Naive thymus-derived CD4-positive, alpha-beta T cell (primary cell): ENCODE results near the gene TRIL. TPM values are rescaled to one million over a fixed set of nuclear protein-coding genes. Genes with fewer than 3 reads are reported as not detected.

Experiments used
- ATAC-seq: fragments of 150-1000 bp; cut with Tn5 transposase; 2 replicates; pipeline ENCODE4 v1.10.0; 2021; ENCODE audit warnings: mild to moderate bottlenecking, moderate library complexity
- CTCF ChIA-PET: fragments of 350-600 bp; sonication (Branson Sonifier 250); formaldehyde crosslinking; loops from one replicate; lab custom pipeline; 2021; ENCODE audit warnings: antibody characterized with exemption; lab: Charles Lee
- POLR2A ChIA-PET: fragments of 350-600 bp; sonication (Branson Sonifier 250); formaldehyde crosslinking; loops from one replicate; lab custom pipeline; 2021; ENCODE audit warnings: antibody characterized with exemption, inconsistent platforms; lab: Charles Lee
- DNase-seq, 9 donors: peaks; one replicate each; pipeline versions ENCODE4 v3.0.0 to v3.0.0-alpha.2; 2020 to 2022; ENCODE audit warnings: mixed read lengths in 1 of 9
- H3K27ac ChIP-seq: one replicate; pipeline ENCODE4 v1.7.0; 2013; ENCODE audit warnings: mild to moderate bottlenecking, low read depth, low read length, moderate library complexity
- H3K27me3 ChIP-seq, 2 donors: one replicate each; pipeline ENCODE4 v1.7.0; 2013; ENCODE audit warnings: low read length in 2 of 2, mild to moderate bottlenecking in 2 of 2, moderate library complexity in 2 of 2; ENCODE audit not compliant: control insufficient read depth in 2 of 2, insufficient read depth in 2 of 2
- H3K36me3 ChIP-seq, 3 experiments: 1 replicate in 2 of 3; 2 replicates in 1 of 3; pipeline ENCODE4 v1.7.0; 2013; ENCODE audit warnings: low read length in 3 of 3, mild to moderate bottlenecking in 3 of 3, moderate library complexity in 1 of 3; ENCODE audit not compliant: insufficient read depth in 3 of 3, control insufficient read depth in 2 of 3
- H3K4me1 ChIP-seq, 2 donors: one replicate each; pipeline ENCODE4 v1.7.0; 2013; ENCODE audit warnings: low read length in 2 of 2, mild to moderate bottlenecking in 2 of 2, moderate library complexity in 1 of 2; ENCODE audit not compliant: control insufficient read depth in 2 of 2, insufficient read depth in 2 of 2
- H3K4me3 ChIP-seq: 2 replicates; pipeline ENCODE4 v1.7.0; 2013; ENCODE audit warnings: mild to moderate bottlenecking, low read length
- H3K9me3 ChIP-seq, 3 experiments: 1 replicate in 2 of 3; 2 replicates in 1 of 3; pipeline ENCODE4 v1.7.0; 2013; ENCODE audit warnings: low read length in 3 of 3; ENCODE audit not compliant: control insufficient read depth in 2 of 3
- H3K27ac Mint-ChIP-seq, 9 donors: one replicate each; pipeline ENCODE4 v1.8.0; 2020 to 2022; ENCODE audit warnings: mixed read lengths in 9 of 9, mild to moderate bottlenecking in 8 of 9, moderate library complexity in 5 of 9, inconsistent platforms in 2 of 9
- H3K27me3 Mint-ChIP-seq, 5 donors: one replicate each; pipeline ENCODE4 v1.8.0; 2021 to 2022; ENCODE audit warnings: mixed read lengths in 5 of 5, mild to moderate bottlenecking in 1 of 5
- H3K36me3 Mint-ChIP-seq, 5 donors: one replicate each; pipeline ENCODE4 v1.8.0; 2020 to 2022; ENCODE audit warnings: mixed read lengths in 5 of 5, mild to moderate bottlenecking in 3 of 5, inconsistent platforms in 1 of 5
- H3K4me1 Mint-ChIP-seq, 7 donors: one replicate each; pipeline ENCODE4 v1.8.0; 2020 to 2022; ENCODE audit warnings: mixed read lengths in 7 of 7, mild to moderate bottlenecking in 3 of 7, inconsistent platforms in 1 of 7
- H3K4me3 Mint-ChIP-seq, 10 donors: one replicate each; pipeline ENCODE4 v1.8.0; 2020 to 2022; ENCODE audit warnings: mild to moderate bottlenecking in 10 of 10, mixed read lengths in 10 of 10, moderate library complexity in 6 of 10, inconsistent platforms in 2 of 10
- H3K9me3 Mint-ChIP-seq, 11 donors: one replicate each; pipeline ENCODE4 v1.8.0; 2020 to 2022; ENCODE audit warnings: mixed read lengths in 11 of 11, mild to moderate bottlenecking in 4 of 11, inconsistent platforms in 1 of 11, moderate library complexity in 1 of 11
- intact Hi-C, 2 donors: fragments of 100-400 bp; cut with micrococcal nuclease; formaldehyde crosslinking; loops; one replicate each; pipeline ENCODE4 v1.15.1; 2023
- polyA plus RNA-seq, 2 donors: library from polyadenylated mRNA; unstranded; fragments of 300-500 nt; fragmentation: Illumina TruSeq; gene quantifications; one replicate each; pipeline ENCODE4 v1.2.3, GENCODE V29; 2021
- total RNA-seq, 6 experiments: library from RNA in 5 of 6; stranded (reverse) in 5 of 6; gene quantifications; 1 replicate in 5 of 6; 2 replicates in 1 of 6; pipeline ENCODE4 v1.2.3 and lab custom pipeline; 2021 to 2026

Gene TRIL
- total and polyA plus RNA-seq, 7 experiments from 2014 or later, result 0.07 TPM; not detected in 6

DNA sequence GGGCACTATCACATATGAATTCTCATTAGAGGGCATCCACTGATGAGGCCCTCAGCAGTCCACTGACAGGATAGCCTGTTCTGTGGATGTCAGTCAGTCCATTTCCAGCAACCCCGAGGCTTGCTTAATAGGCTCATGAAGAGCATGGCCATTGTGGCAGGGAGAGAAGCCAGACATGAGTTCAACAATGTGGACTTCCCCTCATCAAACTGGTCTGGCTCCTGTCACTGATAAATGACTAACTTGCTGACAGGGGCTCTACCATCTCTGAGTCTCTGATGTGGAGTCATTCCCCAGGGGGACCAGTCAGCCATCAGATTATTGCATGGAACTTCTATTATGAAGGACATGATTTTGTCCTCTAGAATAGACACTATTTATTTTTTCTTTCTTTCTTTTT, 19.8 kb upstream of the TRIL start:
- Histone ChIP-seq H3K9me3 (peaks cover 0 to 8% (median 0%) of the 10 kb centered on the region in 3 experiments), H3K4me1 (no peaks in the 10 kb centered on the region), H3K27me3 (no peaks in the 10 kb centered on the region), H3K27ac (no peak overlapping the region), H3K36me3 (no peaks in the 10 kb centered on the region), H3K4me3 (no peak overlapping the region)
- ChIA-PET POLR2A (no interaction called here), CTCF (no interaction called here)
- Mint-ChIP-seq H3K36me3 (peaks cover 0 to 9% (median 0%) of the 10 kb centered on the region in 5 donors), H3K9me3 (peaks cover 3 to 13% (median 11%) of the 10 kb centered on the region in 11 donors), H3K4me1 (no peaks in the 10 kb centered on the region), H3K4me3 (no peak overlapping the region), H3K27me3 (peaks cover 0 to 33% (median 22%) of the 10 kb centered on the region in 5 donors), H3K27ac (peak overlapping the region in 1 of 9 donors; percentile 32)
- intact Hi-C loops, result no loop called here
- DNase-seq (no peak), ATAC-seq (no peak)

DNA sequence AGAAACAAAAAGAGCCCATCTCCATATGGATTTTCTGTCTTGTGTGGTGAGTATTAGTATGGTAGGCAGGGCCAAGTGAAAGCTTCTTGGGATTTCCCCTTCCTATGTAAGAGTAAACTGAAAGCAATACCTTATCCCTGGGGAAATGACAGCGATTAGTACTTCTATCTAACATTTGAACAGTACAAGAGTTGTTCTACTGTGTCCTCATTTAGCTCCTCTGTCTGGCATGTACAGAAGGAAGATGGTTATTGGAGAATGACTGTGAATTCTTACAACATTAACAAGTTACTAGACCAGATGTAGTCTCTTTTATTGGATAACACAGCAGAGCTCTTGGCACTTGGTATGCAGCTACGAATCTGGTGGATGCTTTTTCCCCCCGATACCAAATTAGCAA, 17.9 kb upstream of the TRIL start:
- POLR2A ChIA-PET, result no interaction called here
- peaks cover 0 to 34% (median 23%) of the 10 kb centered on the region in 5 donors for H3K27me3 Mint-ChIP-seq
- Histone ChIP-seq H3K4me1 (no peaks in the 10 kb centered on the region), H3K4me3 (no peak overlapping the region), H3K36me3 (no peaks in the 10 kb centered on the region), H3K27ac (no peak overlapping the region), H3K9me3 (peaks cover 0 to 12% (median 0%) of the 10 kb centered on the region in 3 experiments), H3K27me3 (no peaks in the 10 kb centered on the region)
- H3K9me3 Mint-ChIP-seq, result peaks cover 6 to 25% (median 17%) of the 10 kb centered on the region in 11 donors
- intact Hi-C loops, result no loop called here
- no peak overlapping the region for H3K27ac Mint-ChIP-seq
- CTCF ChIA-PET, result no interaction called here
- H3K36me3 Mint-ChIP-seq, result peaks cover 0 to 11% (median 0%) of the 10 kb centered on the region in 5 donors
- DNase-seq (no peak), ATAC-seq (no peak)
- no peak overlapping the region for H3K4me3 Mint-ChIP-seq
- H3K4me1 Mint-ChIP-seq, result no peaks in the 10 kb centered on the region

DNA sequence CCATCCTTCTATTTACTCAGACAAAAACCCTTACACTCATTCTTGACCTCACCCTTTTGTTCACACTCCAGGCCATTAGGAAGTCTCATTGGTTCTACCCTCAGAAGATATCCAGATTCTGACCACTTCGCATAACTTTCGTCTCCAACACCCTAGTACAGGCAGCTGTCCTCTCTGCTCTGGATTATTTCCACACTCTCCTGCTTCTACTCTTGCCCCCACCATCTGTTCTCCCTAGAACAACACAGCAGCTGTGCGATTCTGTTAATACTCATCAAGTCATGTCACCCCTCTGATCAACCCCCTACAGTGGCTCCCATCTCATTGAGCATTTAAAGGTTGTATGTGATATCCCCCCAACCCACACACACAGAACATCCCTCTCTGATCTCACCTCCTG, 15.5 kb upstream of the TRIL start:
- peaks cover 5 to 36% (median 18%) of the 10 kb centered on the region in 11 donors for H3K9me3 Mint-ChIP-seq

DNA sequence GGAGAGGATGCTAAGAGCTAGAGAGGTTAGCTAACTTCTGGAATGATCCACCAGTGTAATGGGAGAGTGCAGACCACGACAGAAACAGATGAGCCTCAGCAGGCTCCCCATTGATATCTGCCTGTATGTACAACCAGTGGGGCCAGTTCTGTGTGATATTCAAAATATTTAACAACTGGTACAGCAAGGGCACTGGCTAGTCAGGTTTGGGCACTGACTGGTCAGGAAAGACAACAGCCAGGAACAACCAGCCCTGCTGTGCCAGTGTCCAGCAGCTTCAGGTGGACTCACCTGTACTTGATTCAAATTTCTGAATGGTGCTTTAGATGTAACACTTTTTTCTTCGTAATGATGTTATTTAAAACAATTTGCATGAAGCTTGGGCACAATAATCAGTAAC, 5.9 kb upstream of the TRIL start:
- ChIA-PET CTCF (interaction anchor here (0.6 kb wide), 1 partner anchor 22 kb away, joined by 3 read pairs; no protein-coding TSS in a partner anchor), POLR2A (no interaction called here)
- intact Hi-C loops, result no loop called here

More for the DNA sequence above, 15.5 kb upstream of the TRIL start:
- Histone ChIP-seq H3K27me3 (no peaks in the 10 kb centered on the region), H3K4me1 (no peaks in the 10 kb centered on the region), H3K27ac (no peak overlapping the region), H3K9me3 (peaks cover 0 to 12% (median 0%) of the 10 kb centered on the region in 3 experiments), H3K4me3 (no peak overlapping the region), H3K36me3 (no peaks in the 10 kb centered on the region)
- peaks cover 0 to 11% (median 0%) of the 10 kb centered on the region in 5 donors for H3K36me3 Mint-ChIP-seq
- intact Hi-C loops, result no loop called here
- peaks cover 0 to 36% (median 16%) of the 10 kb centered on the region in 5 donors for H3K27me3 Mint-ChIP-seq
- ChIA-PET POLR2A (no interaction called here), CTCF (no interaction called here)
- ATAC-seq (no peak), DNase-seq (no peak)
- H3K27ac Mint-ChIP-seq, result no peak overlapping the region
- no peaks in the 10 kb centered on the region for H3K4me1 Mint-ChIP-seq
- no peak overlapping the region for H3K4me3 Mint-ChIP-seq

DNA sequence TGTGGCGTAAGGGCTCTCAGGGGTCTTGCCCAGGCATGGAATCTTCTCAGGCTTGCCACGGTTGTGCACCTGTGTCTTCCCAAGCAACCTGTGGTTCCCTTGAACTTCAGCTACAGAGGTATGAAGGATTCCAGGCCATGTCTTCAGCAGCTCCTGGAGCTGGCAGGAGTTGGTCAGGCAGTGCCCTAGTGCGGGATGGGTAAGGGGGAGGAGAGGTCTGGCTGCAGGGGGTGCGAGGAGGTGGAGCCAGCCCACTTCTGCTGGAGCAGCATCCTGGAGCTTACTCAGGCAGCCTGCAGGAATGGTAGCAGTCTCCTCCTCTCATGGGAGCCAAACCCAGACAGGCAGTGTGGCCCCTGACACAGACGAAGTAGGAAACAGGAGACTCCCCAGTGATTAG, 3.8 kb upstream of the TRIL start:
- Mint-ChIP-seq H3K36me3 (no peaks in the 10 kb centered on the region), H3K4me1 (peaks cover 4 to 10% (median 8%) of the 10 kb centered on the region in 7 donors), H3K9me3 (peaks cover 0 to 1% (median 0%) of the 10 kb centered on the region in 11 donors), H3K27me3 (peaks cover 31 to 42% (median 40%) of the 10 kb centered on the region in 5 donors), H3K27ac (no peak overlapping the region), H3K4me3 (no peak overlapping the region)
- intact Hi-C loops, result no loop called here
- ATAC-seq, result no peak
- Histone ChIP-seq H3K9me3 (no peaks in the 10 kb centered on the region), H3K36me3 (no peaks in the 10 kb centered on the region), H3K27ac (no peak overlapping the region), H3K27me3 (no peaks in the 10 kb centered on the region), H3K4me3 (no peak overlapping the region), H3K4me1 (peaks cover 0 to 3% of the 10 kb centered on the region in 2 donors)
- CTCF ChIA-PET, result no interaction called here
- no peak for DNase-seq
- POLR2A ChIA-PET, result no interaction called here

More for the DNA sequence above, 5.9 kb upstream of the TRIL start:
- no peak for DNase-seq
- H3K4me3 Mint-ChIP-seq, result no peak overlapping the region
- H3K4me1 Mint-ChIP-seq, result peaks cover 0 to 2% (median 0%) of the 10 kb centered on the region in 7 donors
- no peaks in the 10 kb centered on the region for H3K27me3 ChIP-seq
- H3K9me3 ChIP-seq, result no peaks in the 10 kb centered on the region
- peaks cover 16 to 32% (median 30%) of the 10 kb centered on the region in 5 donors for H3K27me3 Mint-ChIP-seq
- no peaks in the 10 kb centered on the region for H3K36me3 ChIP-seq
- ATAC-seq, result no peak
- no peak overlapping the region for H3K4me3 ChIP-seq
- peaks cover 0 to 1% (median 0%) of the 10 kb centered on the region in 11 donors for H3K9me3 Mint-ChIP-seq
- no peaks in the 10 kb centered on the region for H3K36me3 Mint-ChIP-seq
- H3K27ac ChIP-seq, result no peak overlapping the region
- H3K4me1 ChIP-seq, result no peaks in the 10 kb centered on the region
- H3K27ac Mint-ChIP-seq, result no peak overlapping the region

DNA sequence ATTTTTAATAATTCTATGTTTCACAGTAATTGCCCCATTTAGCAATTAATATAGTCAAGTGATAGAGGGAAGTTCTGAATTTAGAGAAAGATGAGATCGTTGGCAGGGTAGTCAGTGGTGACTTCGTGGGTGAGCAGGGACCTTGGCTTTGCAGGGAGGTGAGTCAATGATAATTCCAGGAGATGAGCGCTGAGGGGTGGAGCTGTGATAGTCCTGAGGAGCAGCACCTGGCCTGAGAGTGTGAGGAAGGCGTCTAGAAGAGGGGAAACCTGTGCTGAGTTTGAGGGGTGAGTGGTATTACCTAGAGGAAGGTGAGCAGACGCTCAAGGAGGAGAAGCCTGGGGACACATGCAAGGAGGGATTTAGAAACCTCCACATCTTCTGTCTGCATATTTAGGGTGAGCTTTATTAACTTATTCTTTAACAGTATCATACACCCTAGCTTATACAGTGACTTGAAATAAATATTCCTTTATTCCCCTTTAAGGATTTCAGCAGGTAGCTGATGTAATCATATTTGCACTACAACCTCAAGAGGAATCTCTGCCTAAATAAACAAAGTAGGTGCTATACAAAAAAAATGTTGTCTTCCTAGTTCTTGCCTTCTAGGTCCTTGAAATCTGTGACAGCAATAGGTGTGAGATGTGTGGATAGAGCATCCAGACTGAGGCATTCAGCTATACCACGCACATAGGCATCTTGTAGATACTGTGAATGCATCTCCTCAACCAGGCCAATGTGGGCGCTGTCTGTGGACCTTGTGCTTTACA, 2.1 kb upstream of the TRIL start:
- peaks cover 4 to 12% (median 8%) of the 10 kb centered on the region in 7 donors for H3K4me1 Mint-ChIP-seq
- intact Hi-C loops, result no loop called here
- H3K27me3 Mint-ChIP-seq, result peaks cover 38 to 44% (median 40%) of the 10 kb centered on the region in 5 donors
- ChIA-PET POLR2A (no interaction called here), CTCF (interaction anchor here (0.6 kb wide), 1 partner anchor 532 kb away, joined by 3 read pairs; no protein-coding TSS in a partner anchor)
- H3K4me3 Mint-ChIP-seq, result no peak overlapping the region
- Histone ChIP-seq H3K27me3 (no peaks in the 10 kb centered on the region), H3K4me3 (no peak overlapping the region), H3K4me1 (peaks cover 0 to 3% of the 10 kb centered on the region in 2 donors), H3K36me3 (no peaks in the 10 kb centered on the region), H3K9me3 (no peaks in the 10 kb centered on the region), H3K27ac (no peak overlapping the region)
- peaks cover 0 to 1% (median 0%) of the 10 kb centered on the region in 11 donors for H3K9me3 Mint-ChIP-seq
- DNase-seq (no peak), ATAC-seq (peak; percentile 19)
- H3K27ac Mint-ChIP-seq, result no peak overlapping the region
- H3K36me3 Mint-ChIP-seq, result no peaks in the 10 kb centered on the region
